Calu3 (cell line): ENCODE measurements around the gene ZNF341. TPM values are rescaled to one million over a fixed set of nuclear protein-coding genes. Genes with fewer than 3 reads are reported as not detected.

Experiments
- BruUV-seq: library from RNA; stranded (reverse); fragments of 400-500 nt; replicated peaks from 2 replicates; lab custom pipeline; 2021; lab: Mats Ljungman, UMichigan
- CTCF ChIA-PET: fragments of 300-600 bp; sonication (Branson Sonifier 250); formaldehyde crosslinking; loops from one replicate; lab custom pipeline; 2022; ENCODE audit warnings: antibody characterized with exemption; lab: Charles Lee
- DNase-seq: peaks from one replicate; pipeline ENCODE4 v3.0.0; 2022
- H3K27ac Mint-ChIP-seq: one replicate; pipeline ENCODE4 v1.8.0; 2022; ENCODE audit warnings: mixed read lengths; ENCODE audit not compliant: unreplicated experiment
- H3K27me3 Mint-ChIP-seq: one replicate; pipeline ENCODE4 v1.8.0; 2022; ENCODE audit warnings: mixed read lengths; ENCODE audit not compliant: unreplicated experiment
- H3K36me3 Mint-ChIP-seq: one replicate; pipeline ENCODE4 v1.8.0; 2022; ENCODE audit warnings: mild to moderate bottlenecking, moderate library complexity, mixed read lengths; ENCODE audit not compliant: insufficient read depth, unreplicated experiment
- H3K4me1 Mint-ChIP-seq: one replicate; pipeline ENCODE4 v1.8.0; 2022; ENCODE audit warnings: mild to moderate bottlenecking, low read depth, mixed read lengths; ENCODE audit not compliant: unreplicated experiment
- H3K4me3 Mint-ChIP-seq: one replicate; pipeline ENCODE4 v1.8.0; 2022; ENCODE audit warnings: mild to moderate bottlenecking, low read depth, moderate library complexity, mixed read lengths; ENCODE audit not compliant: unreplicated experiment
- H3K9me3 Mint-ChIP-seq: one replicate; pipeline ENCODE4 v1.8.0; 2022; ENCODE audit warnings: low read depth, mixed read lengths; ENCODE audit not compliant: unreplicated experiment
- intact Hi-C: fragments of 100-400 bp; cut with micrococcal nuclease; formaldehyde crosslinking; loops from one replicate; pipeline ENCODE4 v1.10.0; 2022; ENCODE audit not compliant: unreplicated experiment
- total RNA-seq: library from RNA; stranded (reverse); gene quantifications from 2 replicates; pipeline ENCODE4 v1.2.3, GENCODE V29; 2022
- TF ChIP-seq, protein P1 (sequence below): fragments of 200-600 bp; IDR thresholded peaks from one replicate; pipeline ENCODE4 v1.8.0; 2022; ENCODE audit warnings: antibody characterized with exemption; ENCODE audit not compliant: unreplicated experiment

ZNF341 gene
- total RNA-seq, 1 experiment from 2014 or later: 12.9 TPM

DNA sequence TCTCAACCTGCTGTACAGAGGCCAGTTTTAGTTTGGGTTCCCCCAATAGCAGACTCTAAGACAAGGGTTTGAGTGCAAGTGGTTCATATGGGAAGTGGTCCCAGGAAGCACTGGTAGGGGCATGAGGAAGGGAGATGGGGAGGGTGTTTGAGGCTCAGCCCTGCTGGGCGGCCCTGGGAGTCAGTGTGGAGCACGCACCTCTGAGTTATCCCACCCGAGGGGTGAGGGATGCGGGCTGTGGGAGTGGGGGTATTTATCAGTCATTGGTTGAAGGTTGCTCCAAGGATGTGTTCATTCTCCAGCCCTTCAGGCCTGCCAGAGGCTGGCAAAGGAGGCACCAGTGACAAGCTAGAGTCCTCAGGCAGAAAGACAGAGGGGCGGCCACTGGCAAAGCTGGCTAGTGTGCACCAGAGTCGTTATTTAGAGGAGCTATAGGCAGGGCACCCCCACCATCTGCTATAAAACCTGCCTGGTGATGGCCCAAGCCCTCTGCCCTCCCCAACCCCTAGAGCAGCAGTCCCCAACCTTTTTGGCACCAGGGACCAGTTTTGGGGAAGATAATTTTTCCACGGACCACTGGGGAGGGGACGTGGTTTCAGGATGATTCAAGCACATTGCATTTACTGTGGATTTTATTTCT lies 28.2 kb upstream of the ZNF341 start:
- TF ChIP-seq, protein P1, sequence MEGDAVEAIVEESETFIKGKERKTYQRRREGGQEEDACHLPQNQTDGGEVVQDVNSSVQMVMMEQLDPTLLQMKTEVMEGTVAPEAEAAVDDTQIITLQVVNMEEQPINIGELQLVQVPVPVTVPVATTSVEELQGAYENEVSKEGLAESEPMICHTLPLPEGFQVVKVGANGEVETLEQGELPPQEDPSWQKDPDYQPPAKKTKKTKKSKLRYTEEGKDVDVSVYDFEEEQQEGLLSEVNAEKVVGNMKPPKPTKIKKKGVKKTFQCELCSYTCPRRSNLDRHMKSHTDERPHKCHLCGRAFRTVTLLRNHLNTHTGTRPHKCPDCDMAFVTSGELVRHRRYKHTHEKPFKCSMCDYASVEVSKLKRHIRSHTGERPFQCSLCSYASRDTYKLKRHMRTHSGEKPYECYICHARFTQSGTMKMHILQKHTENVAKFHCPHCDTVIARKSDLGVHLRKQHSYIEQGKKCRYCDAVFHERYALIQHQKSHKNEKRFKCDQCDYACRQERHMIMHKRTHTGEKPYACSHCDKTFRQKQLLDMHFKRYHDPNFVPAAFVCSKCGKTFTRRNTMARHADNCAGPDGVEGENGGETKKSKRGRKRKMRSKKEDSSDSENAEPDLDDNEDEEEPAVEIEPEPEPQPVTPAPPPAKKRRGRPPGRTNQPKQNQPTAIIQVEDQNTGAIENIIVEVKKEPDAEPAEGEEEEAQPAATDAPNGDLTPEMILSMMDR: no peak
- Mint-ChIP-seq H3K27me3 (no peaks in the 10 kb centered on the region), H3K36me3 (peaks cover 22% of the 10 kb centered on the region), H3K4me3 (no peak overlapping the region), H3K4me1 (no peaks in the 10 kb centered on the region), H3K27ac (no peak overlapping the region), H3K9me3 (peaks cover 2% of the 10 kb centered on the region)
- CTCF ChIA-PET: interaction anchor here (0.6 kb wide), 2 partner anchors 78 to 159 kb away, joined by 3 to 5 read pairs; no protein-coding TSS in a partner anchor
- no peak for DNase-seq
- BruUV-seq: no TSS peak
- intact Hi-C loops: no loop called here

DNA sequence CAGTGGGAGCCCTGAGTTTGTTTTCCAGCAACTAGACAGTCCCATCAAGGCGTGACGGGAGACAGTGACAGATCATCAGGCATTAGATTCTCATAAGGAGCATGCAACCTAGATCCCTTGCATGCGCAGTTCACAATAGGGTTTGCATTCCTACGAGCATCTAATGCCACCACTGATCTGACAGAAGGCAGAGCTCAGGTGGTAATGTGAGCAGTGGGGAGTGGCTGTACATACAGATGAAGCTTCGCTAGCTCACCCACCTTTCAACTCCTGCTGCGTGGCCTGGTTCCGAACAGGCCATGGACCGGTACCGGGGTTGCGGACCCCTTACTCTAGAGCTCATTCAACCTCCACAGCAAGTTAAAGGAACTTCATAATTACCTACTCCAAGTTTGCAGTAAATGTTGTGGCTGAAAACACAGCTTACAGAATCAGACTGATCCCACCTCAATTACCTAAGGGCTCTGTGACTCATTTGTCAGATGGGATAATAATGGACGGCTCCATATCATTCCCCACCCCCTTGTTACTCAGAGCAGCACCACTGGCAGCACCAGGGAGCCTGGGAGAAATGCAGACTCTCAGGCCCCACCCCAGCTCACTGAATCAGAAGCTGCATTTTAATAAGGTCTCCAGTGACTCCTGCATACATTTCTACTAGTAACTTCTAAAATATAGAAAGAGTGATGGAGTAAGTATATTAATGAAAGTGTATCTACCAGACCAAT lies 27.4 kb upstream of the ZNF341 start:
- no TSS peak for BruUV-seq
- H3K36me3 Mint-ChIP-seq: peaks cover 22% of the 10 kb centered on the region
- no peak overlapping the region for H3K4me3 Mint-ChIP-seq
- DNase-seq: no peak
- TF ChIP-seq, protein P1: no peak
- H3K27ac Mint-ChIP-seq: no peak overlapping the region
- H3K4me1 Mint-ChIP-seq: peaks cover 3% of the 10 kb centered on the region
- intact Hi-C loops: no loop called here
- CTCF ChIA-PET: interaction anchor here (0.6 kb wide), 3 partner anchors 30 to 159 kb away, joined by 3 to 5 read pairs (median 5); no protein-coding TSS in a partner anchor
- no peaks in the 10 kb centered on the region for H3K27me3 Mint-ChIP-seq
- peaks cover 2% of the 10 kb centered on the region for H3K9me3 Mint-ChIP-seq

DNA sequence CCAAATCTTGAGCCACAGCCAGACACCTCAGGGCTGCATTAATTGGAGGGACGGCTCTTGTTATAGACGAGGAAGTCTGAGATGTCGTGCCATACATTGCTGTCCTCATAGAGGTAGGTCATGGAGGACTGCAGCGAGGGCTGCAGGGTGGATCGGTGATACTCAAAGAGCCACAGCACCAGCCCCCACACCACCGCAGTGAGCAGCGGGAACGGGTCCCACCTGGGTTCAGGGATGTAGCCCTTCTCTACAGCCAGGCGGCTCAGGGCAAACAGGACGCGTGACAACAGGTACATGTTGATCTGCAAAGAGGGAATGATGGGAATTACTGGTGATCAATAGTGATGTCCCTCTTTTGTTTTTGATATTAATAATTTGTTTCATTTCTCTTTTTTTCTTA lies 24.1 kb upstream of the ZNF341 start:
- H3K27me3 Mint-ChIP-seq: no peaks in the 10 kb centered on the region
- H3K9me3 Mint-ChIP-seq: no peaks in the 10 kb centered on the region
- TF ChIP-seq, protein P1: no peak
- no peak overlapping the region for H3K4me3 Mint-ChIP-seq
- H3K4me1 Mint-ChIP-seq: peaks cover 23% of the 10 kb centered on the region
- H3K36me3 Mint-ChIP-seq: peaks cover 13% of the 10 kb centered on the region
- H3K27ac Mint-ChIP-seq: no peak overlapping the region
- intact Hi-C loops: no loop called here
- BruUV-seq: no TSS peak
- no peak for DNase-seq
- CTCF ChIA-PET: interaction anchor here (0.6 kb wide), 1 partner anchor 17 kb away, joined by 4 read pairs; no protein-coding TSS in a partner anchor

DNA sequence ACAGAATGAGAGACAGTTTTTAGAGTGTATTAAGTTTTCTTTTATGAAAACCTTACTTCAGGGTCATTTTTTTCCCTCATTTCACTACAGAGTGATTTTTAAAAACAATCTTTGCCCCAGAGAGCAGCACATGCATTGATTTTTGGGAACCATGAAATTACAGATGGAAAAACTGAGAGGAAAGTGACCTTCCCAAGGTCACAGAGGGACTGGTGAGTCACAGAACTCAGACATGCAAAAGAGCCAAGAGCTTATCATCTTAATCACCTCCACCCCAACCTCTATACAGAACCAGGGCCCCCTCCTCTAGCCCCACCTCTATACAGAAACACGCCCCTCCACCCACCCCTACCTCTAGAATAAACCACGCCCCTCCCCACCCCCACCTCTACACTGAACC lies 22.4 kb upstream of the ZNF341 start:
- Mint-ChIP-seq H3K27ac (no peak overlapping the region), H3K4me3 (no peak overlapping the region), H3K36me3 (peaks cover 10% of the 10 kb centered on the region), H3K9me3 (no peaks in the 10 kb centered on the region), H3K27me3 (no peaks in the 10 kb centered on the region), H3K4me1 (peaks cover 23% of the 10 kb centered on the region)
- TF ChIP-seq, protein P1: no peak
- DNase-seq: no peak
- no TSS peak for BruUV-seq
- CTCF ChIA-PET: interaction anchor here (0.5 kb wide), 1 partner anchor 207 kb away, joined by 3 read pairs; no protein-coding TSS in a partner anchor
- intact Hi-C loops: no loop called here
